WTC11 (cell line): ENCODE results near the gene NALF2.

Experiments
- CTCF ChIP-seq: fragments of 200-600 bp; IDR thresholded peaks from 2 replicates; pipeline ENCODE4 v1.8.0; 2022; ENCODE audit warnings: antibody characterized with exemption
- TF ChIP-seq, protein P1 (sequence below): sonication (generic); formaldehyde crosslinking; conservative IDR thresholded peaks from 2 replicates; pipeline ENCODE4 v1.8.1; 2023; ENCODE audit warnings: mild to moderate bottlenecking, low read depth, missing genetic modification reagents, moderate library complexity

DNA sequence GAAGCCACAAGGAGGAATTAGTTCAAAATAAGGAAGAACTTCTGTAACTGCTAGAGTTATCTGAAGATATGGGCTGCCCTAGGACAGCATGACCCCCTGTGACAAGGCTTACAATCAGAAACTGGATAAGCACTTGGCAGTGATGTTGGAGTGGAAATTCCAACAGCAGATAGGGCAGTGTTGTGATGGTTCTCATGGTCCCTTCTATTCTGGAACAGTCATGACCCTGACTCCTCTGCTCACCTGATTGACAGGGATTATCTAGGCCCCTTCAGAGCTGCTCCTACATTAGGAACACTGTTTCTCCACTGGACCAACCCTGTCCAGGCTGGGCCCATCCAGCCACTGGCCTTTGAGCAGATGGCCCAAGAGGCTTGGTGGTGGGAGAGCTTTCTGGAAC is 17.9 kb downstream of the NALF2 start:
- TF ChIP-seq, protein P1, sequence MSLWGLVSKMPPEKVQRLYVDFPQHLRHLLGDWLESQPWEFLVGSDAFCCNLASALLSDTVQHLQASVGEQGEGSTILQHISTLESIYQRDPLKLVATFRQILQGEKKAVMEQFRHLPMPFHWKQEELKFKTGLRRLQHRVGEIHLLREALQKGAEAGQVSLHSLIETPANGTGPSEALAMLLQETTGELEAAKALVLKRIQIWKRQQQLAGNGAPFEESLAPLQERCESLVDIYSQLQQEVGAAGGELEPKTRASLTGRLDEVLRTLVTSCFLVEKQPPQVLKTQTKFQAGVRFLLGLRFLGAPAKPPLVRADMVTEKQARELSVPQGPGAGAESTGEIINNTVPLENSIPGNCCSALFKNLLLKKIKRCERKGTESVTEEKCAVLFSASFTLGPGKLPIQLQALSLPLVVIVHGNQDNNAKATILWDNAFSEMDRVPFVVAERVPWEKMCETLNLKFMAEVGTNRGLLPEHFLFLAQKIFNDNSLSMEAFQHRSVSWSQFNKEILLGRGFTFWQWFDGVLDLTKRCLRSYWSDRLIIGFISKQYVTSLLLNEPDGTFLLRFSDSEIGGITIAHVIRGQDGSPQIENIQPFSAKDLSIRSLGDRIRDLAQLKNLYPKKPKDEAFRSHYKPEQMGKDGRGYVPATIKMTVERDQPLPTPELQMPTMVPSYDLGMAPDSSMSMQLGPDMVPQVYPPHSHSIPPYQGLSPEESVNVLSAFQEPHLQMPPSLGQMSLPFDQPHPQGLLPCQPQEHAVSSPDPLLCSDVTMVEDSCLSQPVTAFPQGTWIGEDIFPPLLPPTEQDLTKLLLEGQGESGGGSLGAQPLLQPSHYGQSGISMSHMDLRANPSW (CRISPR knock-in tag), result no peak
- TF ChIP-seq CTCF, result no peak
